ENCODE measurements around the gene SIK2. TPM values are rescaled to one million over a fixed set of nuclear protein-coding genes. Genes with fewer than 3 reads are reported as not detected.

The SIK2 gene
- total RNA-seq, 1 experiment from 2014 or later: 13.0 TPM

DNA sequence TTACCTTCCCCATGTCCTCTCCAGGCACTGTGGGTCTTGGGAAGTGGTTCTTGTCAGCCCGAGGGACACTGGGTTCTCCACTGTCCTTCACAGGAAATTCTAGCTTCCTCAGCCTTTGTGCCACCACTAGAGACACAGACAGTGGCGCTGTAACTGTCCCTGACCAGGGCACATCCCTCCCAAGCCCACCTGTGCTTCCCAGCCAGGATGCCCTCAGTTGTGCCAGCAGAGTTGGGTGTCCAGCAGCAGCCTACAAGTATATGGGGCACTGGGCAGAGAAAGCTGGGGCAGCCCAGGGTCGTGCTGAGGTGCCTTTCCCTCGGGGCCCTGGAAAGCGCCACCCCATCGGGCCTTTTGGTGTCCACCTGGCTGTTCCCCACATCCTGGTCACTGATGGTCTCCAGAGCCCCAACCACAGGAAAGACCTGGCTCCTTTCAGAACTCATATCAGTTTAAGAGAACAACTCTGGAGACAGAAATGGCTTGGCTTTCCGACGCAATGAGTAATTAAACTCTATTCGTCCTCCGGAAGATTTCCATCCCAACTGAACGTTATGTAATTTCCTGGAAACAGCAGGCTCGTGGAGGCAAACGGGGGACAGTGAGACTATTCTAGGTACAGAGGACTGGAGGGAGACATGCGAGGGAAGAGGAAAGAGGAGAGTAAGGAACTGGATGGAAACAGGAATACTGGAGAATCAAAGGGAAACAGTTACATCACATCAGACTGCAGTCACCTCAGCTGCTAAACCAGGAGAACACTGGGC is 135.4 kb downstream of the SIK2 start:
- Histone ChIP-seq H3K4me3 (replicated peaks in 1 of 2; ENCODE audit: low read depth in 1 of 2, low read length in 2 of 2) (no peak overlapping the region), H3K9ac (ENCODE audit: low read length) (no peak overlapping the region), H3K9me3 (ENCODE audit: control insufficient read depth in 1 of 2, insufficient read depth in 1 of 2, low read depth in 1 of 2, low read length in 2 of 2) (no peaks in the 10 kb centered on the region), H3K9me2 (ENCODE audit: insufficient read depth) (no peaks in the 10 kb centered on the region), H3K4me2 (ENCODE audit: low read length) (no peak overlapping the region), H3K79me2 (ENCODE audit: insufficient read depth, low read length) (no peaks in the 10 kb centered on the region), H2AFZ (ENCODE audit: low read depth, low read length, poor library complexity, severe bottlenecking) (no peak overlapping the region), H4K20me1 (ENCODE audit: insufficient read depth) (no peaks in the 10 kb centered on the region), H3K36me3 (ENCODE audit: control insufficient read depth in 1 of 2, insufficient read depth in 2 of 2, low read length in 2 of 2) (peaks cover 12 to 17% of the 10 kb centered on the region in 2 experiments), H3K4me1 (ENCODE audit: control insufficient read depth in 1 of 2, insufficient read depth in 2 of 2, low read length in 2 of 2) (peaks cover 0 to 14% of the 10 kb centered on the region in 2 experiments; a peak in 1 of 4 replicates), H3K27me3 (ENCODE audit: insufficient read depth, low read length) (no peaks in the 10 kb centered on the region), H3K27ac (ENCODE audit: low read depth, low read length) (no peak overlapping the region)
- POLR2A ChIA-PET: no interaction called here
- ATAC-seq (no peak), DNase-seq (ENCODE audit: low read depth, low spot score) (no peak)
- RAD21 ChIA-PET (ENCODE audit: low non-redundant PET in 1 of 2, low total read pairs in 2 of 2, uncharacterized antibody in 2 of 2, unreplicated experiment in 2 of 2): no interaction called here
- intact Hi-C loops (cut with micrococcal nuclease): no loop called here
- BruUV-seq (replicated peaks): no TSS peak
- CTCF ChIA-PET: no interaction called here
- no peak for TF ChIP-seq ELF1 (IDR thresholded peaks at IDR 0.05; ENCODE audit: borderline replicate concordance, low read depth)
- TF ChIP-seq, protein P1, sequence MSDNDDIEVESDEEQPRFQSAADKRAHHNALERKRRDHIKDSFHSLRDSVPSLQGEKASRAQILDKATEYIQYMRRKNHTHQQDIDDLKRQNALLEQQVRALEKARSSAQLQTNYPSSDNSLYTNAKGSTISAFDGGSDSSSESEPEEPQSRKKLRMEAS (IDR thresholded peaks at IDR 0.05): no peak
- TF ChIP-seq ZNF274 (IDR thresholded peaks at IDR 0.05; ENCODE audit: low read depth, low read length): no peak
- no peak for TF ChIP-seq TCF7L2 (IDR thresholded peaks at IDR 0.05; ENCODE audit: borderline replicate concordance, extremely low read depth, insufficient read depth, insufficient read length)
- TF ChIP-seq RAD21 (IDR thresholded peaks at IDR 0.05; ENCODE audit: low read depth): no peak
- TF ChIP-seq YY1 (IDR thresholded peaks at IDR 0.05; ENCODE audit: extremely low read depth, insufficient replicate concordance, low read depth, low read length): no peak
- TF ChIP-seq CEBPB (IDR thresholded peaks at IDR 0.05; ENCODE audit: low read depth): no peak
- no peak for TF ChIP-seq JUND (IDR thresholded peaks at IDR 0.05)
- no peak for TF ChIP-seq SIN3A (IDR thresholded peaks at IDR 0.05; ENCODE audit: low read depth)
- TF ChIP-seq SP1 (IDR thresholded peaks at IDR 0.05; ENCODE audit: low read depth): no peak
- TF ChIP-seq, protein P2, sequence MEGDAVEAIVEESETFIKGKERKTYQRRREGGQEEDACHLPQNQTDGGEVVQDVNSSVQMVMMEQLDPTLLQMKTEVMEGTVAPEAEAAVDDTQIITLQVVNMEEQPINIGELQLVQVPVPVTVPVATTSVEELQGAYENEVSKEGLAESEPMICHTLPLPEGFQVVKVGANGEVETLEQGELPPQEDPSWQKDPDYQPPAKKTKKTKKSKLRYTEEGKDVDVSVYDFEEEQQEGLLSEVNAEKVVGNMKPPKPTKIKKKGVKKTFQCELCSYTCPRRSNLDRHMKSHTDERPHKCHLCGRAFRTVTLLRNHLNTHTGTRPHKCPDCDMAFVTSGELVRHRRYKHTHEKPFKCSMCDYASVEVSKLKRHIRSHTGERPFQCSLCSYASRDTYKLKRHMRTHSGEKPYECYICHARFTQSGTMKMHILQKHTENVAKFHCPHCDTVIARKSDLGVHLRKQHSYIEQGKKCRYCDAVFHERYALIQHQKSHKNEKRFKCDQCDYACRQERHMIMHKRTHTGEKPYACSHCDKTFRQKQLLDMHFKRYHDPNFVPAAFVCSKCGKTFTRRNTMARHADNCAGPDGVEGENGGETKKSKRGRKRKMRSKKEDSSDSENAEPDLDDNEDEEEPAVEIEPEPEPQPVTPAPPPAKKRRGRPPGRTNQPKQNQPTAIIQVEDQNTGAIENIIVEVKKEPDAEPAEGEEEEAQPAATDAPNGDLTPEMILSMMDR (IDR thresholded peaks at IDR 0.05 in 2 of 3, conservative IDR thresholded peaks at IDR 0.05 in 1 of 3; ENCODE audit: borderline replicate concordance in 1 of 3, insufficient read depth in 1 of 3, low read depth in 2 of 3, low read length in 2 of 3): no peak
- no peak for TF ChIP-seq EZH2phosphoT487 (IDR thresholded peaks at IDR 0.05; ENCODE audit: borderline replicate concordance)
- no peak for TF ChIP-seq EGR1 (IDR thresholded peaks at IDR 0.05; ENCODE audit: low read depth)
- TF ChIP-seq FOSL1 (IDR thresholded peaks at IDR 0.05; ENCODE audit: low read depth): no peak
- TF ChIP-seq CBX3 (IDR thresholded peaks at IDR 0.05; ENCODE audit: low read depth): no peak
- TF ChIP-seq POLR2AphosphoS5 (IDR thresholded peaks at IDR 0.05; ENCODE audit: low read depth, low read length): no peak
- TF ChIP-seq, protein P3, sequence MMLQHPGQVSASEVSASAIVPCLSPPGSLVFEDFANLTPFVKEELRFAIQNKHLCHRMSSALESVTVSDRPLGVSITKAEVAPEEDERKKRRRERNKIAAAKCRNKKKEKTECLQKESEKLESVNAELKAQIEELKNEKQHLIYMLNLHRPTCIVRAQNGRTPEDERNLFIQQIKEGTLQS (IDR thresholded peaks at IDR 0.05): no peak
- no peak for TF ChIP-seq ZFX (IDR thresholded peaks at IDR 0.05)
- TF ChIP-seq, protein P4, sequence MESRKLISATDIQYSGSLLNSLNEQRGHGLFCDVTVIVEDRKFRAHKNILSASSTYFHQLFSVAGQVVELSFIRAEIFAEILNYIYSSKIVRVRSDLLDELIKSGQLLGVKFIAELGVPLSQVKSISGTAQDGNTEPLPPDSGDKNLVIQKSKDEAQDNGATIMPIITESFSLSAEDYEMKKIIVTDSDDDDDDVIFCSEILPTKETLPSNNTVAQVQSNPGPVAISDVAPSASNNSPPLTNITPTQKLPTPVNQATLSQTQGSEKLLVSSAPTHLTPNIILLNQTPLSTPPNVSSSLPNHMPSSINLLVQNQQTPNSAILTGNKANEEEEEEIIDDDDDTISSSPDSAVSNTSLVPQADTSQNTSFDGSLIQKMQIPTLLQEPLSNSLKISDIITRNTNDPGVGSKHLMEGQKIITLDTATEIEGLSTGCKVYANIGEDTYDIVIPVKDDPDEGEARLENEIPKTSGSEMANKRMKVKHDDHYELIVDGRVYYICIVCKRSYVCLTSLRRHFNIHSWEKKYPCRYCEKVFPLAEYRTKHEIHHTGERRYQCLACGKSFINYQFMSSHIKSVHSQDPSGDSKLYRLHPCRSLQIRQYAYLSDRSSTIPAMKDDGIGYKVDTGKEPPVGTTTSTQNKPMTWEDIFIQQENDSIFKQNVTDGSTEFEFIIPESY (IDR thresholded peaks at IDR 0.05; ENCODE audit: extremely low read depth, insufficient replicate concordance, low read length): no peak
- TF ChIP-seq SRF (IDR thresholded peaks at IDR 0.05; ENCODE audit: low read depth): no peak

Data from HCT116 (cell line).